GM23338 (cell line): ENCODE data around the gene NAALADL2. TPM values are rescaled to one million over a fixed set of nuclear protein-coding genes. Genes with fewer than 3 reads are reported as not detected.

Experiments used
- ATAC-seq: fragments of 200-7000 bp; cut with Tn5 transposase; 3 replicates; pipeline ENCODE4 v1.9.1; 2020
- DNase-seq: peaks from one replicate; pipeline ENCODE4 v3.0.0-alpha.2; 2015; ENCODE audit warnings: low spot score
- H2AFZ ChIP-seq: fragments of 200-600 bp; sonication (generic); 2 replicates; pipeline ENCODE4 v1.8.0; 2016; ENCODE audit warnings: antibody characterized with exemption, mild to moderate bottlenecking, moderate library complexity
- H3F3A ChIP-seq: fragments of 200-600 bp; sonication (generic); replicated peaks from 2 replicates; pipeline ENCODE4 v1.8.0; 2017; ENCODE audit warnings: antibody characterized with exemption, mixed run types, low read depth
- H3K27ac ChIP-seq: fragments of 200-600 bp; sonication (generic); 2 replicates; pipeline ENCODE4 v1.6.1; 2016; ENCODE audit warnings: low read depth
- H3K27me3 ChIP-seq: fragments of 200-600 bp; sonication (generic); 2 replicates; pipeline ENCODE4 v1.8.0; 2016; ENCODE audit warnings: mild to moderate bottlenecking, mixed run types, moderate library complexity; ENCODE audit not compliant: insufficient read depth
- H3K36me3 ChIP-seq: fragments of 200-600 bp; sonication (generic); 2 replicates; pipeline ENCODE4 v1.8.0; 2016; ENCODE audit warnings: mild to moderate bottlenecking; ENCODE audit not compliant: insufficient read depth
- H3K4me1 ChIP-seq: fragments of 200-600 bp; sonication (generic); 2 replicates; pipeline ENCODE4 v1.8.0; 2016; ENCODE audit warnings: mild to moderate bottlenecking, moderate library complexity; ENCODE audit not compliant: insufficient read depth
- H3K4me2 ChIP-seq: fragments of 200-600 bp; sonication (generic); 2 replicates; pipeline ENCODE4 v1.7.1; 2017; ENCODE audit warnings: mixed run types
- H3K4me3 ChIP-seq: fragments of 200-600 bp; sonication (generic); 2 replicates; pipeline ENCODE4 v1.6.1; 2016; ENCODE audit warnings: mixed run types
- H3K79me2 ChIP-seq: fragments of 200-600 bp; sonication (generic); replicated peaks from 2 replicates; pipeline ENCODE4 v1.8.0; 2017; ENCODE audit warnings: mild to moderate bottlenecking; ENCODE audit not compliant: insufficient read depth
- H3K9me2 ChIP-seq: fragments of 200-600 bp; sonication (generic); 2 replicates; pipeline ENCODE4 v1.8.0; 2017; ENCODE audit not compliant: insufficient read depth
- H4K20me1 ChIP-seq: fragments of 200-600 bp; sonication (generic); replicated peaks from 2 replicates; pipeline ENCODE4 v1.8.0; 2017; ENCODE audit warnings: mild to moderate bottlenecking; ENCODE audit not compliant: insufficient read depth
- H3K27ac Mint-ChIP-seq: 2 replicates; pipeline ENCODE4 v1.8.0; 2020; ENCODE audit warnings: inconsistent platforms, mild to moderate bottlenecking, moderate library complexity, mixed read lengths
- H3K27me3 Mint-ChIP-seq: 3 replicates; pipeline ENCODE4 v1.8.0; 2022; ENCODE audit warnings: low read depth, mild to moderate bottlenecking, moderate library complexity, mixed read lengths, inconsistent platforms; ENCODE audit not compliant: insufficient read depth, poor library complexity
- H3K36me3 Mint-ChIP-seq: 3 replicates; pipeline ENCODE4 v1.8.0; 2021; ENCODE audit warnings: low read depth, mild to moderate bottlenecking, inconsistent platforms, moderate library complexity, mixed read lengths
- H3K4me1 Mint-ChIP-seq: 3 replicates; pipeline ENCODE4 v1.8.0; 2020; ENCODE audit warnings: mild to moderate bottlenecking, inconsistent platforms, mixed read lengths
- H3K4me3 Mint-ChIP-seq: 3 replicates; pipeline ENCODE4 v1.8.0; 2021; ENCODE audit warnings: moderate library complexity, mild to moderate bottlenecking, inconsistent platforms, mixed read lengths
- H3K9me3 Mint-ChIP-seq: 3 replicates; pipeline ENCODE4 v1.8.0; 2020; ENCODE audit warnings: moderate library complexity, mild to moderate bottlenecking, inconsistent platforms, mixed read lengths
- CREB1 ChIP-seq: fragments of 250-450 bp; sonication (Bioruptor Pico); IDR thresholded peaks from 2 replicates; pipeline ENCODE4 v1.5.0; 2020; ENCODE audit warnings: low read depth, mild to moderate bottlenecking, moderate library complexity
- CTCF ChIP-seq, 2 experiments: fragments of 200-600 bp in 1 of 2; sonication (generic) in 1 of 2; conservative IDR thresholded peaks; 2 replicates each; pipeline versions ENCODE4 v1.5.1 to v1.6.1; 2016 to 2017; ENCODE audit warnings: antibody characterized with exemption in 2 of 2, low read depth in 2 of 2, mild to moderate bottlenecking in 2 of 2, moderate library complexity in 1 of 2
- EZH2 ChIP-seq: fragments of 200-600 bp; sonication (generic); IDR thresholded peaks from one replicate; pipeline ENCODE4 v1.8.0; 2017; ENCODE audit warnings: antibody characterized with exemption, mild to moderate bottlenecking, low read depth; ENCODE audit not compliant: unreplicated experiment
- EZH2phosphoT487 ChIP-seq: fragments of 200-600 bp; sonication (generic); IDR thresholded peaks from one replicate; pipeline ENCODE4 v1.8.1; 2018; ENCODE audit warnings: antibody characterized with exemption; ENCODE audit not compliant: unreplicated experiment
- JUNB ChIP-seq: IDR thresholded peaks from one replicate; pipeline ENCODE4 v1.6.1; 2016; ENCODE audit warnings: antibody characterized with exemption; ENCODE audit not compliant: unreplicated experiment
- REST ChIP-seq: IDR thresholded peaks from one replicate; pipeline ENCODE4 v1.6.1; 2018; ENCODE audit warnings: antibody characterized with exemption; ENCODE audit not compliant: unreplicated experiment
- STAT1 ChIP-seq: IDR thresholded peaks from one replicate; pipeline ENCODE4 v1.6.1; 2016; ENCODE audit warnings: antibody characterized with exemption; ENCODE audit not compliant: unreplicated experiment
- ZNF114 ChIP-seq: fragments of 250-450 bp; sonication (Bioruptor Pico); IDR thresholded peaks from 2 replicates; pipeline ENCODE4 v1.5.0; 2020; ENCODE audit warnings: mild to moderate bottlenecking, moderate library complexity
- ZNF331 ChIP-seq: fragments of 250-450 bp; sonication (Bioruptor Pico); IDR thresholded peaks from 2 replicates; pipeline ENCODE4 v1.5.0; 2020; ENCODE audit warnings: low read depth, mild to moderate bottlenecking, moderate library complexity
- ZNF462 ChIP-seq: fragments of 250-450 bp; sonication (Bioruptor Pico); IDR thresholded peaks from 2 replicates; pipeline ENCODE4 v1.5.0; 2020; ENCODE audit warnings: mild to moderate bottlenecking, moderate library complexity
- polyA plus RNA-seq: library from polyadenylated mRNA; unstranded; fragments of >200 nt; fragmentation: Nextera tagmentation; extraction: Ambion mirVana; gene quantifications from 2 replicates; pipeline ENCODE4 v1.2.1, GENCODE V29; 2016
- total RNA-seq: library from RNA; depleted of rRNA; stranded (reverse); fragments of >200 nt; shearing (Covaris generic); gene quantifications from 2 replicates; pipeline ENCODE4 v1.2.3, GENCODE V29; 2014

The NAALADL2 gene
- total and polyA plus RNA-seq, 2 experiments from 2014 or later, result 1.6 to 2.6 TPM

GRCh38 chr3:175447521-175447920 is 588.4 kb downstream of the NAALADL2 start:
- Histone ChIP-seq H3K27ac (no peak overlapping the region), H3K4me2 (no peak overlapping the region), H2AFZ (no peak overlapping the region; the same call in 1 of the 2 replicates), H4K20me1 (no peaks in the 10 kb centered on the region), H3K9me2 (no peaks in the 10 kb centered on the region), H3K4me1 (no peaks in the 10 kb centered on the region), H3K36me3 (no peaks in the 10 kb centered on the region), H3K27me3 (no peaks in the 10 kb centered on the region), H3F3A (no peaks in the 10 kb centered on the region), H3K4me3 (no peak overlapping the region), H3K79me2 (no peaks in the 10 kb centered on the region)
- H3K27ac Mint-ChIP-seq, result no peak overlapping the region
- H3K4me3 Mint-ChIP-seq, result no peak overlapping the region
- TF ChIP-seq EZH2, result no peak
- TF ChIP-seq ZNF331, result no peak
- TF ChIP-seq ZNF114, result no peak
- no peak for TF ChIP-seq JUNB
- TF ChIP-seq CTCF (conservative IDR thresholded peaks at IDR 0.05; ENCODE audit: low read depth in 2 of 2), result no peak
- TF ChIP-seq EZH2phosphoT487, result no peak
- no peak for TF ChIP-seq STAT1
- TF ChIP-seq REST, result no peak
- TF ChIP-seq ZNF462 (CRISPR knock-in tag), result no peak
- TF ChIP-seq CREB1 (CRISPR knock-in tag), result no peak
- DNase-seq, result no peak
- no peaks in the 10 kb centered on the region for H3K9me3 Mint-ChIP-seq
- no peak for ATAC-seq
- H3K36me3 Mint-ChIP-seq, result no peaks in the 10 kb centered on the region
- 0 out of 3 replicates have a peak, but pooled peaks cover 2% of the 10 kb centered on the region for H3K4me1 Mint-ChIP-seq
- H3K27me3 Mint-ChIP-seq, result no peaks in the 10 kb centered on the region
